Activated naive CD8-positive, alpha-beta T cell treated with anti-CD3 and anti-CD28 coated beads, Interleukin-2, amount 50 U/mL, for 24 hours (primary cell): Measurements from ENCODE around the gene UBQLNL.

Experiments used
- ATAC-seq: fragments of 150-1000 bp; cut with Tn5 transposase; one replicate; pipeline ENCODE4 v1.10.0; 2021
- DNase-seq: peaks from one replicate; pipeline ENCODE4 v3.0.0; 2021
- H3K27ac Mint-ChIP-seq: one replicate; pipeline ENCODE4 v1.8.0; 2021; ENCODE audit warnings: mild to moderate bottlenecking, mixed read lengths
- H3K27me3 Mint-ChIP-seq: one replicate; pipeline ENCODE4 v1.8.0; 2021; ENCODE audit warnings: mixed read lengths
- H3K36me3 Mint-ChIP-seq: one replicate; pipeline ENCODE4 v1.8.0; 2021; ENCODE audit warnings: low read depth, mixed read lengths
- H3K4me1 Mint-ChIP-seq: one replicate; pipeline ENCODE4 v1.8.0; 2021; ENCODE audit warnings: mixed read lengths
- H3K4me3 Mint-ChIP-seq: one replicate; pipeline ENCODE4 v1.8.0; 2021; ENCODE audit warnings: mild to moderate bottlenecking, moderate library complexity, mixed read lengths
- H3K9me3 Mint-ChIP-seq: one replicate; pipeline ENCODE4 v1.8.0; 2021; ENCODE audit warnings: mixed read lengths

The UBQLNL gene, protein sequence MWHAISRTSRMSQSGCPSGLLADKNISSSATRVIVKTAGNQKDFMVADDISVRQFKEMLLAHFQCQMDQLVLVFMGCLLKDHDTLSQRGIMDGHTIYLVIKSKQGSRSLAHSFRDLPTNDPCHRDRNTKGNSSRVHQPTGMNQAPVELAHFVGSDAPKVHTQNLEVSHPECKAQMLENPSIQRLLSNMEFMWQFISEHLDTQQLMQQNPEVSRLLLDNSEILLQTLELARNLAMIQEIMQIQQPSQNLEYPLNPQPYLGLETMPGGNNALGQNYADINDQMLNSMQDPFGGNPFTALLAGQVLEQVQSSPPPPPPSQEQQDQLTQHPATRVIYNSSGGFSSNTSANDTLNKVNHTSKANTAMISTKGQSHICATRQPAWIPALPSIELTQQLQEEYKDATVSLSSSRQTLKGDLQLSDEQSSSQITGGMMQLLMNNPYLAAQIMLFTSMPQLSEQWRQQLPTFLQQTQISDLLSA

DNA sequence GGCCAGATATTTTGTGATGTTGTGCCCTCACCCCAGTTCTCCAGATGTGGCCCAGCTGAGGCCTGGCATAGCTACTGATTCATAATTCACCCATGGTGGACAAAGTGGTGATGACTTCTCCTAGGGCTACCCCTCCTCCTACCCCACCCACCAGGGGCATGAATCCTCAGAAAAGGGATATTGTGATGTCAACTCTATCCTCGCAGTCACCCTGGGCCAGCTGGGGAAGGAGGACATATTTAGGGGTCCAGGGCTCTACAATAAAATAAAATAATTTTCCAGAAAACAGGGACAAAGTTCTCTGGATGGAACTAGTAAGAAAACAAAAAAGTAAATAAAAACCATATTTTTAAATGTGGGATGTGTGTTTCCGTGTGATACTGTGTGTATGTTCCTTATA is at the start of gene UBQLNL:
UBQLNL (minus strand) TSS at position 101 of the 400 bp plus-strand sequence. CDS start 258 bp downstream, outside the sequence.
- no peaks in the 10 kb centered on the region for H3K27me3 Mint-ChIP-seq
- no peaks in the 10 kb centered on the region for H3K4me1 Mint-ChIP-seq
- H3K4me3 Mint-ChIP-seq = no peak within 1 kb of the TSS
- H3K36me3 Mint-ChIP-seq = no peaks in the 10 kb centered on the region
- DNase-seq (no peak), ATAC-seq (no peak)
- no peaks in the 10 kb centered on the region for H3K9me3 Mint-ChIP-seq
- H3K27ac Mint-ChIP-seq = no peak within 1 kb of the TSS

DNA sequence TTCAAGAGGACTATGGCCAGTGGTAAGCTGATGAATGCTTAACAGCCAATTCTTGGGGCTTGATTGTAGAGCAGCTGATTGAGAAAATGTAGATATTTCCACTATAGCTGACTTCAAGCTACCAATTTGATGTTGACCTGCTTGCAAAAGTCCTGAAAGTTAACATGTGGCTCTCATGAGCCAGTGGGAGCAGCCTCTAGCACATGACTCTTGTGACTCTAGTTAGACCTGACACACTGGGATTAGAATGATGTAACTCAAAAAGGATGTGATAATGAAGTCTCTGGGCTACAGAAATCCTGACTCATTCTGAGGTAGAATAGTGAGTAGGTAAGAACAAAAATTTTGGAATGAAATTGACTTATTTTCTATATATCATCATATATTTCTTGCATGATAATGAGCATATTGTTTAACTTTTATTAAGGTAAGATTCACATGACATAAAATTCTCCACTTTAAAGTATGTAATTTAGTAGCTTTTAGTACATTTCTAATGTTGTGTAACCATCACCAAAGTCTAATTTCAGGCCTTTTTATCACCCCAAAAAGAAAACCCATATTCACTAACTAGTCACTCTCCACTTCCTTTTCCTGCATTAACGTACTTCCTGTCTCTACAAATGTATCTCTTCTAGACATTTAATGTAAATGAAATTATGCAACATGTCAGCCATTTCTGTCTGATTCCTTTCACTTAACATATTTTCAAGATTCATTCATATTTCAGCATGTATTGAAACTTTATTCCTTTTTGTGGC is 47.9 kb upstream of the UBQLNL start:
- Mint-ChIP-seq H3K27ac (no peak overlapping the region), H3K9me3 (peaks cover 11% of the 10 kb centered on the region), H3K36me3 (no peaks in the 10 kb centered on the region), H3K27me3 (peaks cover 9% of the 10 kb centered on the region), H3K4me3 (no peak overlapping the region), H3K4me1 (peaks cover 3% of the 10 kb centered on the region)
- no peak for ATAC-seq
- no peak for DNase-seq

DNA sequence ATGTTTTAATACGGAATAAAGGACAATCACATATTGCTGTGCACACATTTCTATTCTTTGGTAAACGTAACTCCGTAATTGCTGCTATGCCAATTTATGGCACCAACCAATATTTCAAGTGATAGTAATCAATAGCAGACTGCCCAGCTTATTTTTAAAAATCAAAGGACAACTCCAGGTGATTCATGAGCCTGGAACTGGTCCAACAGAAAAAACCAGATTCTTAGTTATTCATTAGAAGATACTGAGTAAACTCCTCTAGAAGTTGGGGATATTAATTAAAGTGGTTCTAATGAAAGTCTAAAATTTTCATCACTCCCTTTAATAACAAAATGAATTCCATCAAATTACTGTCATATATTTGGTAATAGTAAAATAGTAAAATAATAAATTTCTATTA is 41.3 kb upstream of the UBQLNL start:
- no peaks in the 10 kb centered on the region for H3K36me3 Mint-ChIP-seq
- H3K9me3 Mint-ChIP-seq = no peaks in the 10 kb centered on the region
- no peak overlapping the region for H3K27ac Mint-ChIP-seq
- peaks cover 7% of the 10 kb centered on the region for H3K27me3 Mint-ChIP-seq
- DNase-seq (no peak), ATAC-seq (no peak)
- no peaks in the 10 kb centered on the region for H3K4me1 Mint-ChIP-seq
- H3K4me3 Mint-ChIP-seq = no peak overlapping the region

DNA sequence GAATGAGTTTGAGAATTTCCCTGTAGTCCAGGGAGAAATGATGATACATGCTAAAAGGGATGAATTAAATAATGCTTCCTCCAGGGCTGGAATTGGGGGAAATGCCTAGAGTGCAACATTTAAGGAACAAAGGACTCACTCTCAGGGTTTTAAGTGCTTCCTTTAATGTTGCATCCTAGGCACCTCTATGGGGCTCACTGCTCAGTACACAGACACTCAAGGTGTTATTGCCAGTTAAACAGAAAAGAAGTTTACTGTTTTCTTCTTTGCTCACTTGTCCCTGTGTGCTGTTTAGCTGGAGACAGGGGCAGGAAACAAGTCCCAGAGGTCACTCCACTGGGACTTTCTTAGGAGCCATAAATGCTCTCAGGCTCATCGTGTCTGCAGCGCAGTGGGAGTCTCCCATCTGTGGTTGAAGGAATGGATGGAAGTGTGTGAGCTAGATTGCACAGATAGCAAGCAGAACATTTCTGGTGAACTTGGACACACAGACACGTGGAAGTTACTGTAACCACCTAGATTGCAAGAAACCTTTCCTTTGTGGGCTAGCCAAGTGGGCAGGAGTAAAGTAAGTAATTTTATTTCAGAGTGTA is 40.2 kb upstream of the UBQLNL start:
- Mint-ChIP-seq H3K27me3 (peaks cover 7% of the 10 kb centered on the region), H3K27ac (no peak overlapping the region), H3K4me1 (no peaks in the 10 kb centered on the region), H3K36me3 (no peaks in the 10 kb centered on the region), H3K9me3 (no peaks in the 10 kb centered on the region), H3K4me3 (no peak overlapping the region)
- no peak for ATAC-seq
- no peak for DNase-seq

DNA sequence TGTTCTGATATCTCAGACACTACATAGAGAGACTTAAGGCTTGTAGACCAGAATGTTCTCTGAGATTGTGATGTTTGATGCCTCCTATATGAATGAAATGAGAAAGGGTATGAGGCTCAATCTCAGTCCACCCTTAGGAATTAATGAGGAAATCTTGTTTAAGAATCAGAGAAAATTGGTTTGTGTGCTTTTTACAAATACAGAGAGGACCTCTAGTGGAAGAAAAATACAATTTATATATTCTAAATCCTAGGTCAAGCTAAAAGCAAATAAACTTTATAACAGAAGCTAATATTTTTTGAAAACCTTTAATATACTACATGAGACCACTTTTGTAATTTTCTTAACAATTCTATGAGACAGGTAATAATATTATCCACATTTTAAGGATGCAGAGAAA is 36.8 kb upstream of the UBQLNL start:
- ATAC-seq (no peak), DNase-seq (no peak)
- Mint-ChIP-seq H3K4me3 (no peak overlapping the region), H3K27me3 (no peaks in the 10 kb centered on the region), H3K27ac (no peak overlapping the region), H3K9me3 (no peaks in the 10 kb centered on the region), H3K4me1 (no peaks in the 10 kb centered on the region), H3K36me3 (no peaks in the 10 kb centered on the region)

DNA sequence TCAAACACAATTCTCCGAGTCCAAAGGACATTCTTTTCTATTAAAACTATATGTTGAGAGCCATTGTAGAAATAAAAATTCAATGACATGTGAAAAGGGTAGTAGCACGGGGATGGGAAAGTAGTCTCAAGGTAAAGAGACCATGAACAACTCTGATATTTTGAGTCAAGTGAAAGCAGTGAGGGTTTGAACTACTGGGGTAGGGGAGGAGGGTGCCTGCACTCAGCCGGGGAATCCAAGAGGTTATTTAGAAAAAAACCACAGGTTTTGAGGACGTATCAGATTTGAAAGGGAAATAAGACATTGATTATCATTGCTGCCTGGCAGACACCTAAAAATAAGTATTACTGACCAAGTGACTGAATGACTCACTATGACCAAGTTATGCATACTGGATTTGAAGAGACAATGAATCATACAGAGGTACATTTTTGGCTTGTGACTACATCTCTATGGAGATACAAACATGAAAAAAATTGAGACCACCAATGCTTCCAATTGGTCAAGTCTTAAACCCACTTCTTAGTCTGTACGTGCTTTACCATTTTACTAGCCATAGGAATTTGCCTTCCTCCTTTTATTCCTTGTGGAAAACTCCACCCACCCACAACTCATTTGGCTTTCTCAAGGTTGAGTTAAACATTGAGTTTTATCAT is 34.1 kb upstream of the UBQLNL start:
- H3K4me3 Mint-ChIP-seq = no peak overlapping the region

DNA sequence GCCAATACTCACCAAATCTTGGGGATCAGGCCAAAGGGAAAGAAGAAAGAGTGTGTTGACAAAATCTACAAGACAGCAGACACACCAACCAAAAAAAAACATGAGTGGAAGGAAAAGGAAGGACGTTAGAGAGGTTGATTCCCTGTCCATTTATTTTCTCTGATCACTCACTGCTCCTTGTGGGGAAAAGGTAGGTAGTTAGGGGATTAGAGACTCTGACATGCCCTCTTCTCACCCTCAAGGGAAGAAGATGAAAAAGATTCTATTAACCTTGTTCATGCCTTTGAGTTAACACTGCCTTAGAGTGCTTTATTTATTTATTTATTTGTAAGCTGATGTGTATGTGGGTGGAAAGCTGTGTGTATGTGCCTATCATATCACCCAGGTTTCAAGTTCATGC is 31.9 kb upstream of the UBQLNL start, which contains the start of gene OR52H1:
OR52H1 (minus strand) TSS at position 101 of the 400 bp plus-strand sequence. CDS start 3,035 bp downstream, outside the sequence.
- no peaks in the 10 kb centered on the region for H3K27me3 Mint-ChIP-seq
- H3K4me3 Mint-ChIP-seq = no peak within 1 kb of the TSS
- no peak for ATAC-seq
- no peak within 1 kb of the TSS for H3K27ac Mint-ChIP-seq
- no peaks in the 10 kb centered on the region for H3K36me3 Mint-ChIP-seq
- no peak for DNase-seq
- H3K9me3 Mint-ChIP-seq = no peaks in the 10 kb centered on the region
- H3K4me1 Mint-ChIP-seq = no peaks in the 10 kb centered on the region

More for the DNA sequence above, 34.1 kb upstream of the UBQLNL start:
- ATAC-seq = no peak
- no peaks in the 10 kb centered on the region for H3K27me3 Mint-ChIP-seq
- no peak for DNase-seq
- H3K27ac Mint-ChIP-seq = no peak overlapping the region
- H3K4me1 Mint-ChIP-seq = no peaks in the 10 kb centered on the region
- H3K36me3 Mint-ChIP-seq = no peaks in the 10 kb centered on the region
- H3K9me3 Mint-ChIP-seq = no peaks in the 10 kb centered on the region

DNA sequence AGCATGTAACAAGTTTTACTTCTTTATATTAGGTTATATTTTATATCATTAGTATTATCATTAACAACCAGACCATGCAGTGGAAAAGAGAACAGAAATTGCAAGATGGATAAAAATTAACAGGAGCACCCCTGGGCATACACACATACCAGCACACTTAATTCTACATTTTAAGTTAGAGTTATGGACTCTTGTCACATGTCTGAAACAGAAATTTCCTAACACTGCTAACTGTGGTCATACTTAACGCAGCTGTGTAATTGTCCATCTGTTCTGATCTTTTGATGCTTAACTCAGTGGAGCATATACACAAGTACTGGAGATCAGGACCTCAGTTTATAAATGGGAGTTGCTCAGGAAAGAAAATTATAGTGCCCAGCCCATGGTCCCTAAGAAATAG is 31.5 kb upstream of the UBQLNL start:
- no peaks in the 10 kb centered on the region for H3K4me1 Mint-ChIP-seq
- ATAC-seq = no peak
- no peak for DNase-seq
- H3K36me3 Mint-ChIP-seq = no peaks in the 10 kb centered on the region
- H3K27ac Mint-ChIP-seq = no peak overlapping the region
- H3K9me3 Mint-ChIP-seq = no peaks in the 10 kb centered on the region
- no peak overlapping the region for H3K4me3 Mint-ChIP-seq
- H3K27me3 Mint-ChIP-seq = no peaks in the 10 kb centered on the region

DNA sequence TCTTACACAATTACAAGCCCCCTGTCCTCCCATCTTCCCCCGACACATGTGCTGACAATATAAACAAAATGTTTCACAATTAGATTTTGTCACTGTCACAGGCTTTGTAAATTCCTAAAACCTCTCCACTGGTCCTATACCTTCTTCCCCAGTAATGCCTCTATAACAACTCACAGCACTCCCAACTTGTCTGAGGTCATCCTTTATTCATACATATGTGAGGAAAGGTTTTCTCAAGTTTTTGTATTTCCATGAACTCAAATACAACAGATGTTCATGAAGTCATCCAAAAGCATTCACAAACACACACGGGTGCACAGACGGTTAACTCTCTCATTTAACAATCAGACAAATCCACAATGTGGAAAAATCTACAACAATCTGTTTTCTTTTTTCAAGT is 30.0 kb upstream of the UBQLNL start:
- no peak for DNase-seq
- H3K4me1 Mint-ChIP-seq = no peaks in the 10 kb centered on the region
- no peaks in the 10 kb centered on the region for H3K9me3 Mint-ChIP-seq
- no peak overlapping the region for H3K27ac Mint-ChIP-seq
- H3K27me3 Mint-ChIP-seq = no peaks in the 10 kb centered on the region
- no peak overlapping the region for H3K4me3 Mint-ChIP-seq
- no peaks in the 10 kb centered on the region for H3K36me3 Mint-ChIP-seq
- no peak for ATAC-seq

DNA sequence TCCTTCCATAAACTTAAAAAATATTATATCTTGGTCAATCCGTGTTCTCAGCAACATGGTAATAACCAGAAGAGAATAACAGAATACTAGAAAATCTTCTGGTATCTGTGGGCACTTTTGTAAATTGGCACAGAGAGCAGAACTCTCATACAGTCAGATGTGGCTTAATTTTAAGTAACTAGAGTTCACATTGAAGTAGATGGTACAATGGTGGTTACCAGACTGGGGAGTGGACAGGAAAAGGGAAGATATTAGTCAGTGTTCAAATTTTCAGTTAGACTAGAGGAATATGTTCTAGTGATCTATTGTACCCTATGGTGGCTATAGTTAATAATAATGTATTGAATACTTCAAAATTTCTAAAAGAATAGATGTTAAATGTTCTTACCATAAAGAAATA is 24.9 kb upstream of the UBQLNL start:
- no peaks in the 10 kb centered on the region for H3K4me1 Mint-ChIP-seq

DNA sequence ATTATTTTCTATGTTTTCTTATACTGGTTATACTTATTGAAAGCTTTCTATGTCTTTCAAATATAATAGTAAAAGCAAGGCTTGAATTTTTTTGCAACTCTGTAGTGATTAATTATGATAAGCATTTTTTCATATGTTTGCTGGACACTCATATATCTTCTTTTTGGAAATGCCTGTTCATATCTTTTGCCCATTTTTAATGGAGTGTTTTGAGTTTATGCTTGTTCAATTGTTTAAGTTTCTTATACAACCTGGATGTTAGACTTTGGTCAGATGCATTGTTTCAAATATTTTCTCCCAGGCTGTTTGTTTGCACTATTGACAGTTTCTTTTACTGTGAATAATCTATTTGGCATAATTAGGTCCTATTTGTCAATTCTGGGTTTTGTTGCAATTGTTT is 20.0 kb upstream of the UBQLNL start:
- no peaks in the 10 kb centered on the region for H3K36me3 Mint-ChIP-seq
- H3K4me3 Mint-ChIP-seq = no peak overlapping the region
- peaks cover 2% of the 10 kb centered on the region for H3K27me3 Mint-ChIP-seq
- ATAC-seq (no peak), DNase-seq (no peak)
- H3K27ac Mint-ChIP-seq = no peak overlapping the region
- peaks cover 4% of the 10 kb centered on the region for H3K9me3 Mint-ChIP-seq
- H3K4me1 Mint-ChIP-seq = no peaks in the 10 kb centered on the region

More for the DNA sequence above, 24.9 kb upstream of the UBQLNL start:
- no peak for DNase-seq
- H3K9me3 Mint-ChIP-seq = peaks cover 4% of the 10 kb centered on the region
- peaks cover 2% of the 10 kb centered on the region for H3K27me3 Mint-ChIP-seq
- no peaks in the 10 kb centered on the region for H3K36me3 Mint-ChIP-seq
- no peak overlapping the region for H3K27ac Mint-ChIP-seq
- no peak overlapping the region for H3K4me3 Mint-ChIP-seq
- no peak for ATAC-seq

DNA sequence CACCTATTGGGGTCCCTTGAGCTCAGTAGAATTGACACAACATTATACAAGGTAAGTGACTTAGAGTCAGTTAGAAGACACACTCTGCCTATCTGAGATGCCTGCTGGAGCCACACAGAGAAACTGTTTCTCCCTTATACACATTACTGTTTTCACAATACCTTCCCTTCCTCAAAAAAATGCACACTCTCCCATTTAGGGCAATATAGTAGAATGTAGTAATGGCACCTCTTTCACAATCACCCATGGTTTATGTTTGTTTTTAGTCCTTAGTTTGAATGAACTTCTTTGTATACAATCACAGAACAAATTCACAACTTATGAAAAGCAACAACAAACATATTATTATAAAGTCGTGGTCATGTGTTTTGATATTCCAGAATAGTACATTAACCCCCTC is 17.5 kb upstream of the UBQLNL start:
- Mint-ChIP-seq H3K27ac (no peak overlapping the region), H3K9me3 (peaks cover 4% of the 10 kb centered on the region), H3K4me3 (no peak overlapping the region), H3K27me3 (no peaks in the 10 kb centered on the region), H3K4me1 (no peaks in the 10 kb centered on the region), H3K36me3 (no peaks in the 10 kb centered on the region)
- DNase-seq (no peak), ATAC-seq (no peak)

DNA sequence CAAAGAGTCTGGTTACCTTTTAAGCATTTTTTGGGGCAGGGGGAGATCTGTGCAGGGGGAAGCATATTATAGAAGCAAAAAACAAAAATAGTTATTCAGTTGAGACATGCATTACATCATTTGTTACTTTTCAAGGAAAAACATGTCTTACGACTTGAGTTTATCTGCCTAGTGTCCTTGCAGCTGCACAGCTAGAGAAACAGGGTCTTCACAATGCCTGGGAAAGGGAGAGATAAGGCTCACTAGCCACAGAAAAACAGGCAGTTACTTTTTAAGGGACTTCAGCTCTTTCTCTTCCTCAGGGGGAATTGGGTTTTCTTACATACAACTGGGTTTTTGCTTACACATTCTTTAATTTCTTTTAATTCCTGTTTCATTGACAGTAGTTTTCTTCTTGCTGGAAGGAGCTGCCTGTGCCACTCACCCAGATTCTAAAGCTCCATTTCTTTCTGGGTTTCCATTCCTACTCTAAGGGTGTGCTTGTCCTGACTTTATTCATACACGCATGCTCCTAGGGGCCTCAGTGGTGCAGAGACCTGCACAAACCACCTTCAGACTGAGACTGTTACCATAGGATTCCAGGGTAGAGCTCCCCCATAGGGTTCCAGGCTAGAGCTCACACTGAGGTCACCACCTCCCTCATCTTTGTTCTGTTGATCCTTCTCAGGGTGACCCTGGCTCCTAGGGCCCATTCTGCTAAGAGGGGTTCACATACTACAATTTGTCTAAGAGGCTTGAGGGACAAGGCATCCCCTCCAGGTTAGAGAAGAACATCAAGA is 14.7 kb upstream of the UBQLNL start:
- no peak overlapping the region for H3K27ac Mint-ChIP-seq
- DNase-seq (no peak), ATAC-seq (no peak)
- no peaks in the 10 kb centered on the region for H3K36me3 Mint-ChIP-seq
- no peaks in the 10 kb centered on the region for H3K27me3 Mint-ChIP-seq
- H3K9me3 Mint-ChIP-seq = no peaks in the 10 kb centered on the region
- no peaks in the 10 kb centered on the region for H3K4me1 Mint-ChIP-seq
- no peak overlapping the region for H3K4me3 Mint-ChIP-seq

DNA sequence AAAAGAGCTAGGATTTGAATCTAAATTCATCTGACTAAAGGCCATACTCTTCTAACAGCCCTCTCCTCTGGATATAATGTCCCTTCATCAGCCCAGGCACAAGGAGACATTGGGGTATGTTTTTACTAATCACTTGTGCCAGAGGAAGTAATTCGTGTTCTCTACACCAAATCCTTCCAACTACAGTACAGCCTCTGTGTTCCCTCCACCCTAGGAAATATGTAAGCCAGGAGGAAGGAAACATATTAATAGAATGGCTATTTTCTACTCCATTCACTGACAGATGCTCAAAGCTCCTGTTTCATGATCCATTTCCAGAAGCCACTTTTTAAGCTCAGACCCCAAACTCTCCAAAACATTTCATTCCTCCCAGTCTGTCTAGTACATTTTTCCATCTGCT is 12.0 kb upstream of the UBQLNL start:
- H3K4me1 Mint-ChIP-seq = no peaks in the 10 kb centered on the region
- H3K27me3 Mint-ChIP-seq = no peaks in the 10 kb centered on the region
- H3K36me3 Mint-ChIP-seq = no peaks in the 10 kb centered on the region
- H3K9me3 Mint-ChIP-seq = no peaks in the 10 kb centered on the region
- DNase-seq (no peak), ATAC-seq (no peak)
- no peak overlapping the region for H3K4me3 Mint-ChIP-seq
- no peak overlapping the region for H3K27ac Mint-ChIP-seq
